8988T (cell line): ENCODE data around the gene RNU1-2.
A peak's percentile ranks its signal among the peaks of the same experiment; 100 is the strongest.
"Not testable (repeated sequence)": the region's sequence is repeated elsewhere in the genome, so short reads cannot be mapped to it uniquely, and the experiment has no call there.

ENCODE experiments used
- DNase-seq: peaks from one replicate; pipeline ENCODE4 v3.0.0; 2011

Gene RNU1-2

GRCh38 chr1:16911851-16912721 lies 16.3 kb downstream of the RNU1-2 start:
- DNase-seq: not testable (repeated sequence)

GRCh38 chr1:16912742-16913141 lies 17.0 kb downstream of the RNU1-2 start:
- not testable (repeated sequence) for DNase-seq

GRCh38 chr1:16913181-16913832 lies 17.5 kb downstream of the RNU1-2 start:
- DNase-seq: no peak

DNA sequence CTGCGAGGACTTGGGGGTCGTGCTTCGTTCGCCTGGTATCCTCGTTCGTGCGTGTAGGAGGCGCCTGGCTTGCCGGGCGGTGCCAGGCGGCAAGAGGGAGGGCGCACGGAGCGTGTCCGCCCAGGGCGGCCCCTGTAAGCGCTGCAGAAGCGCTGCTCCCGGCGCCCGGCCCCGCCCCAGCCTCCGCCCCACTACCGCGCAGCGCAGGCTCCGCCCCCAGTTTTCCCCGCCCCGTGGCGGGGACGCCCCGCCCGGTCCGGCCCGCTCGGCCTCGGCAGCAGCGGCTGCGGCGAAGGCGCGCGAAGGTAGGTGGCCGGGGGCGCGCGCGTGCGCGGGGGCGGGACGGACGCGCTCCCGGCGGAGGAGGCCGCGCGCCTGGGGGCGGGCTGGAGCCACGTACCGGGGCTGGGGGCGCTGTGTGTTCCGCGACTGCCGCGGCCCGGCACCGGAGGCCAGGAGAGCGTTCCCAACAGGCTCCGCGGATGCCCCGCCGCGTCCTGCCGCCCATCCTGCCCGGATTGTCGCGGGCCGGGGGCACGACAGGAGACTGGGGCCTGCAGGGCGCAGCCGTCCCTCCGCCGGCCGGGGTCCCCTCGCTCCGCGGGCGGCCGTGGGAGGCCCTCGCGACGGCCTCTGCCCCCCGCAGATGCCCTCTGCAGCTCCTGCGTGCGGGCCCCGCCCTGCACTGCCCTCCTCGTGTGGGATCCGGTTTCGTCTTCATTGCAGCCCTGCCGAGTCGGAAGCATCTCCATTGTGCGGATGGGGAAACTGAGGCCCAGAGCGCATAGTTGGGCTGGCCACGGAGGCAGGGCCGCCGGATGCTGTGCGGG lies 18.3 kb downstream of the RNU1-2 start:
- peak; percentile 94 for DNase-seq

DNA sequence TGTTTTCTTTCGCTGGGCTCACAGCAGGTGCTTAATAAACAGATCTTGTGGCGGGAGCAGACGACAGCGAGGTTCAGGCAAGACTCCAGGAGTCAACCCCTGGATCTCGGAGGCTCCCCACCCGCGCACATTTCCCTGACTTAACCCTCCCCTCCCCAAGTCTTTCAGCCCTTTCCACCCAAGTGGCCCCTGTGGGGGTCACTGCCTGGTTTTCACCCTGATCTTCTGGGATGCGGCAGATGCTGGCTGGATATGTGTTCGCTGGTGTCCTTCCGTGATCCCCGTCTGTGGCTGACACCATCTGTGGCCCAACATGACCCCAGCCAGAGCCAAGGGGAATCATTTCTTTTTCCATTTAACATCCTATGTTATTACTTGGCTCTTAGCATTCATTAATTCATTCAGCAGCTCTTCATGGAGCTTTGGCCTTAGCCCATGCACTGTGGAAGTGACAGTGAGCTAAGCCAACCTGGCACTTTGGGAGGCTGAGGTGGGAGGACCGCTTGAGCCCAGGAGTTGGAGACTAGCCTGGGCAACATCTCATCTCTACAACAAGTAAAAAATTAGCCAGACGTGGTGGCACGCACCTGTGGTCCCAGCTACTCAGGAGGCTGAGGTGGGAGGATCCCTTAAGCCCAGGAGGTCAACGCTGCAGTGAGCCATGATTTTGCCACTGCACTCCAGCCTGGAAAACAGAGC lies 19.3 kb downstream of the RNU1-2 start:
- DNase-seq: not testable (repeated sequence)

DNA sequence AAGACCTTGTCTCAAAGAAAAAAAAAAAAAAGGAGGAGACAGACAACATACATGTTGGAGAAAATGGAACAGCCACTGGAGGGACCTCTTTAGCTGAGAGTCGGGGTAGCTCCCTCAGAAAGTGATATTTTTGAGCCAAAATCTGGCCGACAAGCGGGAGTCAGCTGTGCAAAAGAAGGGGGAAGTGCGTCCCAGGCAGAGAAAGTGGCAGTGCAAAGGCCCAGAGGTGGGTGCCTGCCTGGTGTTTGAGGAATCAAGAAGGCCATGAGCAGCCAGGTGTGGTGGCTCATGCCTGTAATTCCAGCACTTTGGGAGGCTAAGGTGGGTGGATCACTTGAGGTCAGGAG lies 19.8 kb downstream of the RNU1-2 start:
- DNase-seq: no peak

DNA sequence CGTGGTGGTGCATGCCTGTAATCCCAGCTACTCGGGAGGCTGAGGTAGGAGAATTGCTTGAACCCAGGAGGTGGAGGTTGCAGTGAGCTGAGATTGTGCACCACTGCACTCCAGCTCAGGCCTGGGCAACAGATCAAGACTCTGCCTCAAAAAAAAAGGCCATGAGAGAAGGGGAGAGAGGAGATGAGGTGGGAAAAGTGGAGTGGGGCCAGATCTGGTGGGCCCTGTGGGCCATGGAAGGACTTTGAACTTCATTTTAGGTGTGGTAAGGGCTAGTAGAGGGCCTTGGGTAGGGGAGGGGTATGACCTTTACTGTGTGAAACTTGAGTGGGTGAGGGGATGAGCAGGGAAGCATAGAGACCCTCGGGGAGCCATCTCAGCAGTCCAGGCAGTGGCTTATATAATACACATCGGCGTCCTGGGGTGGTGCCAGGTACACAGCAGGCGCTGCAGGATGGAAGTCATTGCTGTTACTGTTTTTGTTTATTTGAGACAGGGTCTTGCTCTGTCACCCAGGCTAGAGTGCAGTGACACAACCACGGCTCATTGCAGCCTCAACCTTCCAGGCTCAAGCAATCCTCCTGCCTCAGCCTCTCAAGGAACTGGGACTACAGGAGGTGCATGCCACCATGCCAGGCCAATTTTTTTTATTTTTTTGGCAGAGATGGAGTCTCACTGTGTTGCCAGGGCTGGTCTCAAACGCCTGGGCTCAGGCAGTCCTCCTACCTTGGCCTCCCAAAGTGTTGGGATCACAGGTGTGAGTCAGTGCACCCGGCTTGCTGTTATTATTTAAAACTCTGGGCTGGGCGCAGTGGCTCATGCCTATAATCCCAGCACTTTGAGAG lies 20.5 kb downstream of the RNU1-2 start:
- DNase-seq: not testable (repeated sequence)

- DNase-seq: no peak
These were observed 22.6 kb downstream of the RNU1-2 start for GRCh38 chr1:16918371-16918770.

GRCh38 chr1:16918936-16919665 lies 23.3 kb downstream of the RNU1-2 start:
- DNase-seq: not testable (repeated sequence)

GRCh38 chr1:16920951-16921350 lies 25.2 kb downstream of the RNU1-2 start:
- DNase-seq: no peak

DNA sequence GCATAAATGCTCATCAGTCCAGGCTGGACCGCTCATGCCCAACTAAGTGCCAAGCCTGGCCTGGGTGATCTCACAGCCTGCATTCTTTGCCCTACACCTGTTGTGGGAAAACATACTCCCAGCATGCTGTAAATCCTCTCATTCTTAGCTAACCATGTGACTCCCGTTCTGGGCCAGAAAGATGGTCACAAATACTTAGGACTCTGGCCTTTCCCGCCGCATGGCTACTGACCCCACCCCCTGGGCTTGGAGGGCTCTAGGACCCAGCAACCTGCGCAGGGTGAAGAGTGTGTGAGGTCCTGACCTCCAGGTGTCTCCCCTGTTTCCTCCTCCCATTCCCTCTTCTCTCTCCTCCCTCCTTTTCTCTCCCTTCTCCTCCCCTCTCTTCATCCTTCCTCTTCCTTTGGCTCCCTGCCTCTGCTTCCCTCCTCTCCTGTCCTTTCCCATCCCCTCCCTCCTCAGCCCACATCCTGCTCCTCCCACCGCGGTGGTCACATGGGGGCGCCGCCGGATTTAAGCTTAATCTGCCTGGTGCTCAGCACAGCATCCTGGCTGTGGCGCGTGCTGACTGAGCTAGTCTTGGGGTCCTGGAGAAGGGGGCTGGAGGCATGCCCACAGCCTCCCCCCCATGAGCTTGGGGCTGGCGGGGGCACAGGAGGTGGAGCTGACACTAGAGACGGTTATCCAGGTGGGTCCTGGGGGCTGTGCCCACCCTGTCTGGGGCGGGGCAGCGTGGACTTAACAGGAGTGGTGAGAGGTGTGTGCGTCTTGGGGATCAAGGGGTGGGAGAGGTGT lies 25.8 kb downstream of the RNU1-2 start, which contains the start of gene CROCC:
Gene CROCC, plus strand, starts transcription at position 541 of the 795 bp plus-strand sequence. Its CDS starts 88 bp downstream, at position 629.
- no peak for DNase-seq

- DNase-seq: no peak
These were observed 26.7 kb downstream of the RNU1-2 start for GRCh38 chr1:16922466-16922865.

- DNase-seq: no peak
These were observed 27.2 kb downstream of the RNU1-2 start for GRCh38 chr1:16922885-16923431.

DNA sequence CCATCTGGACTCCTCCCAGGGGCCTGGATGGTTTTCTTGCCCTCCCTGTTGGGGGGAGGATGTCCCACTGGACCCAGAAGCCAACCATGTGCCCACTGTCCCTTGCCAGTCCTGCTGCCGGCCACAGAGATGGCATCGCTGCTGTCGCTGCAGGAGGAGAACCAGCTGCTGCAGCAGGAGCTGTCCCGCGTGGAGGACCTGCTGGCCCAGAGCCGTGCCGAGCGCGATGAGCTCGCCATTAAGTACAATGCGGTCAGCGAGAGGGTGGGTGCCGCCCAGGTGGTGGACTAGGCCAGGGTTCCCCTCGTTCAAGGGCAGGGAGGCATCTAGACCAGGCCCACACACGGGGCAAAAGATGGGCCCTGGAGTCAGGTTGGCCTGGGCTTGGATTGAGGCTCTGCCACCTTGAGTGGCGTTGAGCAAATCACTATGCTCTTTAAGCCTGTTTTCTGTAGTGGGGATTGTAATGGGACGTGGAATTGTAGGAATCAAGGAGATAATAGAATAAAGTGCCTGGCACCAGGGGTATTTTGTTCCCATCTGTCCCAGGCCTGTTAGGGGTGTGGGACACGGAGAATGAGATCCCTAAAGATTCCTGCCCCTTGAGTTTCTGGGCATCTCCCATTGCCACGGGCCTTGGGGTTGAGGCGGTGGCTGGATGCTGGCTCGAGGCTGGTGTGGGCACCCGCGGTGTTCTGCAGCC lies 28.6 kb downstream of the RNU1-2 start:
- DNase-seq: no peak

GRCh38 chr1:16924919-16925477 lies 29.2 kb downstream of the RNU1-2 start:
- peak; percentile 56 for DNase-seq

GRCh38 chr1:16925635-16926490 lies 30.1 kb downstream of the RNU1-2 start:
- DNase-seq: no peak

DNA sequence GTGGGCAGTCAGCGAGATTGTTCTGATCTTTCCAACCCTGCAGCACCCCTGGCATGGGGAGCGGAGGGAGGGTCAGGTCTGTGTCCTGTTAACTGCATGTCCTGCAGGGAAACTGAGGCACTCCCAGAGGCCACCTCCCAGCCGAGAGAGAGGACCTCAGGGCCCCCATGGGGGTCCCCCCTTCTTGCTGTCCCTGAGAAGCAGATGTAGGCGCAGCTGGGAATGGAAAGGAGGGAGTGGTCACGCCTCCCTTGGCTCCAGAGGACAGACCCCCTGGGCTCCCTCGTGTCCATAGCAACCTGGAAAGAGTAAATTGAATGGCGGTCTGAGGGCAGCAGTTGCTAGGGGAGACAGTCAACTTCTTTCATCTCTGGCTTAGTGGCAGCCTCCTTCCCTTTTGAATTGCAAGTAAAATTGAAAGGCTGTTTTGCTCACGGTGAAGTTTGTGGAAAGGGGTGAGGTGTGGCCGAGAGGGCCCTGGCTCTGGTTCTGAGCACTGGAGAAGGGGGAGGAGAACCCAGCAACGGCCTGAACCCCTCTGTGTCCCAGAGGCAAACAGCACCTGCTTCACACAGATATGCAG lies 30.8 kb downstream of the RNU1-2 start:
- no peak for DNase-seq
